Peyer's patch (tissue), 4 donors: ENCODE data around the gene SMURF1.

Experiments
- POLR2A ChIP-seq, 2 donors: fragments of 450-650 bp; IDR thresholded peaks; one replicate each; pipeline ENCODE4 v1.5.1; 2017; ENCODE audit warnings: antibody characterized with exemption in 2 of 2, mild to moderate bottlenecking in 2 of 2, moderate library complexity in 2 of 2
- TF ChIP-seq, protein P1 (sequence below), 6 experiments: fragments of 450-650 bp in 4 of 6; fragments of 200-600 bp in 2 of 6; sonication (generic) in 1 of 6; IDR thresholded peaks; one replicate each; pipeline ENCODE4 v1.5.1; 2017 to 2019; ENCODE audit warnings: antibody characterized with exemption in 6 of 6, mild to moderate bottlenecking in 3 of 6, moderate library complexity in 1 of 6

DNA sequence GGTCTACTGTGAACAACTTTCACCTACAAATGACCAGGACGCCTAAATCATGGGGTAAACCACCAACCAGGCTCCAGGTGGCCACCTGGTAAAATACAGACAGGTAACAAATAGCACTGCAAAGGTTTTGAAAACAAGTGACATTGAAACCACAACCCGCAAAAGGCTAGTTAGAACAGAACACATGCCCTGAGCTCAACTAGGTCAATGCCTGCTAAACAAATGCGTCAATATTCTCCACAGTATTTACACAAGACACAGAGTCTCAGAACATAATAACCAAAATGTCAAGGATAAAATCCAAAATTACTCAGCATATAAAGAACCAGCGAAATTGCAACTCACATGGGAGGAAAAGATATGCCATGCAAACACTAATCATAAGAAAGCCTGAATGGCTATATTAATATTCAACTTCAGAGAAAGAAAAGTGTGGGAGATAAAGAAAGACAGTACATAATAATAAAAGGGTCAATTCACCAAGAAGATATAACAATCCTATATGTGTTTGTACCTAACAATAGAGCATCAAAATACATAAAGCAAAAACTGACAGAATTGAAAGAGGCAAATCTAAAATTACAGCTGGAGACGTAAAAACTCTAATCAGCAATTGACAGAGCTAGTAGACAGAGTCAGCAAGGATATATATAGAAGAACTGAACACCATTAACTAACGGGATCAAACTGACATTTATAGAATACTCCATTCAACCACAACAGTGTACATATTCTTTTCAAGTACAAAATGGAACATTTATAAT, 47.6 kb downstream of the SMURF1 start:
- TF ChIP-seq, protein P1, sequence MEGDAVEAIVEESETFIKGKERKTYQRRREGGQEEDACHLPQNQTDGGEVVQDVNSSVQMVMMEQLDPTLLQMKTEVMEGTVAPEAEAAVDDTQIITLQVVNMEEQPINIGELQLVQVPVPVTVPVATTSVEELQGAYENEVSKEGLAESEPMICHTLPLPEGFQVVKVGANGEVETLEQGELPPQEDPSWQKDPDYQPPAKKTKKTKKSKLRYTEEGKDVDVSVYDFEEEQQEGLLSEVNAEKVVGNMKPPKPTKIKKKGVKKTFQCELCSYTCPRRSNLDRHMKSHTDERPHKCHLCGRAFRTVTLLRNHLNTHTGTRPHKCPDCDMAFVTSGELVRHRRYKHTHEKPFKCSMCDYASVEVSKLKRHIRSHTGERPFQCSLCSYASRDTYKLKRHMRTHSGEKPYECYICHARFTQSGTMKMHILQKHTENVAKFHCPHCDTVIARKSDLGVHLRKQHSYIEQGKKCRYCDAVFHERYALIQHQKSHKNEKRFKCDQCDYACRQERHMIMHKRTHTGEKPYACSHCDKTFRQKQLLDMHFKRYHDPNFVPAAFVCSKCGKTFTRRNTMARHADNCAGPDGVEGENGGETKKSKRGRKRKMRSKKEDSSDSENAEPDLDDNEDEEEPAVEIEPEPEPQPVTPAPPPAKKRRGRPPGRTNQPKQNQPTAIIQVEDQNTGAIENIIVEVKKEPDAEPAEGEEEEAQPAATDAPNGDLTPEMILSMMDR (IDR thresholded peaks at IDR 0.05) = no peak
- TF ChIP-seq POLR2A (IDR thresholded peaks at IDR 0.05) = no peak
